ENCODE measurements around the gene USE1. TPM values are rescaled to one million over a fixed set of nuclear protein-coding genes. Genes with fewer than 3 reads are reported as not detected.

USE1 gene
- polyA plus RNA-seq, 1 experiment: 21.1 TPM

DNA sequence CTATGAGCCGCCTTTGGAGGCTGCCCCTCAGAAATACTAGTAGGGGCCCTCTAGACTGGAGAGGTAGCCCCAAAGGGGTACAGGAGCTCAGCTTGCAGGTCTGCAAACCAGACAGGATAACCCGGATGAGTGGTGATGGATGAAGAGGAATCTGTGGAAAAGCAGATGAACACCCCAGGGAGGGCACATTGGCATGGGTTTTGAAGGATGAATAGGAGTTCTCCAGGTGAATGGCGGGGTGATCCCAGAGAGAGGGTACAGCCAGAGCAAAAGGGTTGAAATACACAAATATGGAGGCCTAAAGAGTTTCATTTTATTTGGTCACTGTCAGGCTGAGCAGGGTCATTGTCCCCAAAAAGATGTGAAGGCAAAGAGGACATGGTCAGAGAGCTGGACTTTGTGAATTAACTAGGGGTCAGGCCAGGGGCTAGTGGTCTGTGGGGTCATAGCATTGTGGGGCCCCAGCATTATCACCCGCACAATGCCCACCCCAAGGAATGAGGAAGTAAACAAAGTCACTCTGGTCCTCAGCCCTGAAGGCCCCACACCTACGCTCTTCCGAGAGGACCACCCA, 25.8 kb downstream of the USE1 start:
- Histone ChIP-seq H3K27ac (ENCODE audit: low read depth, low read length) (no peak overlapping the region), H3K9me3 (ENCODE audit: control insufficient read depth, insufficient read depth, low read length) (no peaks in the 10 kb centered on the region; the same call in 1 of the 2 replicates), H3K27me3 (ENCODE audit: control insufficient read depth, insufficient read depth, low read length) (no peaks in the 10 kb centered on the region), H3K4me3 (ENCODE audit: low read depth, low read length) (no peak overlapping the region)
- TF ChIP-seq, protein P1, sequence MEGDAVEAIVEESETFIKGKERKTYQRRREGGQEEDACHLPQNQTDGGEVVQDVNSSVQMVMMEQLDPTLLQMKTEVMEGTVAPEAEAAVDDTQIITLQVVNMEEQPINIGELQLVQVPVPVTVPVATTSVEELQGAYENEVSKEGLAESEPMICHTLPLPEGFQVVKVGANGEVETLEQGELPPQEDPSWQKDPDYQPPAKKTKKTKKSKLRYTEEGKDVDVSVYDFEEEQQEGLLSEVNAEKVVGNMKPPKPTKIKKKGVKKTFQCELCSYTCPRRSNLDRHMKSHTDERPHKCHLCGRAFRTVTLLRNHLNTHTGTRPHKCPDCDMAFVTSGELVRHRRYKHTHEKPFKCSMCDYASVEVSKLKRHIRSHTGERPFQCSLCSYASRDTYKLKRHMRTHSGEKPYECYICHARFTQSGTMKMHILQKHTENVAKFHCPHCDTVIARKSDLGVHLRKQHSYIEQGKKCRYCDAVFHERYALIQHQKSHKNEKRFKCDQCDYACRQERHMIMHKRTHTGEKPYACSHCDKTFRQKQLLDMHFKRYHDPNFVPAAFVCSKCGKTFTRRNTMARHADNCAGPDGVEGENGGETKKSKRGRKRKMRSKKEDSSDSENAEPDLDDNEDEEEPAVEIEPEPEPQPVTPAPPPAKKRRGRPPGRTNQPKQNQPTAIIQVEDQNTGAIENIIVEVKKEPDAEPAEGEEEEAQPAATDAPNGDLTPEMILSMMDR (IDR thresholded peaks at IDR 0.05; ENCODE audit: low read depth, low read length): no peak
- ChIA-PET CTCF (interaction anchor here (0.7 kb wide), 1 partner anchor 21 kb away, joined by 3 read pairs; no protein-coding TSS in a partner anchor), POLR2A (interaction anchor here (0.6 kb wide), 2 partner anchors 139 to 270 kb away, joined by 4 to 7 read pairs; no protein-coding TSS in a partner anchor)
- no peak for DNase-seq (ENCODE audit: low read depth, low spot score)

DNA sequence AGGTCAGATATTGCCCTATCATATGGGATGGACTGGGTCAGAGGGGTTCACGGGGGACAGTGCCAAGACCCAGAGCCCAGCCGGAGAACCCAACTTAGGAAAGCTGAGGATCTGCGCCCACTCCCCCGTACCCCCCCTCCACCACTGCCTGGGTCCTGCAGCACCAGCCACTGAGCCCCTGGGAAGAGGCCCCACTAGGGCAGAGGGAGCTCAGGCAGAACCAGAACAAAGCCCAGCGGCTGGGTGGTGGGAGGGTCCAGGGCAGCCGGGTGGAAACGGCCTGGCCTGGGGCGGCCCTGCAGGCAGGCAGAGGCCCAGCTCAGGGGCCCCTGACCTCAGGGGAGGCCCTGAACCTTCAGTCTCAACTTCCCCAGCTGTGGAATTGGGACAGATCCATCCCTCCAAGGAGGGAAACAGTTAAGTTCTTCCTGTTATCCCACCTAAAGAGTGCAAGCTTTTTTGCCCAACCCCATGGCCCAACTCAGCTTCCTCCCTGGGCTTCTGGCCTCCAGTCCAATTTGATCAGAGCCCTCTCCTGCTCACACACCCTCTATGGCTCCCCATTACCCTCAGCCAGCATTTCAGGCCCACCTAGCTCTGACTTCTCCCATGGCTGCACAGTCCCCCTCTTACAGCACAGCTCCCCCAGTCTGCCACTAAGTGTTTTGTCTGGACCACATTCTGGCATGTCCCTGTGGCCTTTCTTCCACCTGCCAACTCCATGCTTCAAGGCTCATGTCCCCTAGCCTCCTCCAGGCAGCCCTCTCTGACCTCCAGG, 27.5 kb downstream of the USE1 start:
- no peak for DNase-seq (ENCODE audit: low read depth, low spot score)
- CTCF ChIA-PET: interaction anchor here (0.6 to 1.0 kb wide), 2 partner anchors 28 to 40 kb away, joined by 3 to 4 read pairs; partner anchors contain the start of gene USE1
- Histone ChIP-seq H3K4me3 (ENCODE audit: low read depth, low read length) (peak overlapping the region; percentile 86), H3K9me3 (ENCODE audit: control insufficient read depth, insufficient read depth, low read length) (no peaks in the 10 kb centered on the region; the same call in 1 of the 2 replicates), H3K27me3 (ENCODE audit: control insufficient read depth, insufficient read depth, low read length) (no peaks in the 10 kb centered on the region), H3K27ac (ENCODE audit: low read depth, low read length) (no peak overlapping the region)
- POLR2A ChIA-PET: interaction anchor here (1.3 kb wide), 1 partner anchor 16 kb away, joined by 6 read pairs; the partner anchor contains the start of gene OCEL1
- TF ChIP-seq, protein P1 (IDR thresholded peaks at IDR 0.05; ENCODE audit: low read depth, low read length): no peak

DNA sequence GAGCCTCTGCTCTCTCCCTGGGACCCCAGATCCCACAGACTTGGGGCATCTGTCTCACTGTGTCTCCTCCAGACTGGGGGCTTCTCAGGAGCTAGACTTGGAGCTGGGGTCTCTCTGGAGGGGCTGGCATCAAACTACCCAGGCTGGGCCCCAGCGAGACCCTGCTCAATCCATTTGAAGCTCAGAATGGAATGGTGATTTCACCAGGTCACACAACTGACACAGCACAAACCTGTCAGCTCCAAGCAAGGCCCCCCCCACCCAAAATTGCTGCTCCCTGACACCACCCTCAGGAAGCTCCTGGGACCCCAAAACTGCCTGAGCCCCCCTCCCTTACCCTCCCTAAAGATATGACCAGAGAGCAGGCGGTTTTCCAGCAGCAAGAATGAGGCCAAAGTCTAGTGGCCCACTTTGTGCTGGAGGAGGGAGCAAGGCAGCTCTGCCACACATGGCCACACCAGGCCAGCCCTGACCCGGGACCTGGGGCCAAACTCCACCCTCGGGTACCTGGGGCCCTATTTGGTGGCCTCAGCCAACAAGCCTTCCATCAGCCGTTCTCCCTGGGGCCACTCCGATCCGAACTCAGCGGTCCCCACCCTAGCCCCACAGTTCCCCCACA, 28.2 kb downstream of the USE1 start:
- POLR2A ChIA-PET: interaction anchor here (1.3 kb wide), 1 partner anchor 17 kb away, joined by 6 read pairs; the partner anchor contains the start of gene OCEL1
- Histone ChIP-seq H3K27ac (ENCODE audit: low read depth, low read length) (no peak overlapping the region), H3K27me3 (ENCODE audit: control insufficient read depth, insufficient read depth, low read length) (no peaks in the 10 kb centered on the region), H3K4me3 (ENCODE audit: low read depth, low read length) (peak overlapping the region; percentile 86), H3K9me3 (ENCODE audit: control insufficient read depth, insufficient read depth, low read length) (no peaks in the 10 kb centered on the region; the same call in 1 of the 2 replicates)
- TF ChIP-seq, protein P1 (IDR thresholded peaks at IDR 0.05; ENCODE audit: low read depth, low read length): no peak
- CTCF ChIA-PET: interaction anchor here (1.0 kb wide), 1 partner anchor 39 kb away, joined by 4 read pairs; no protein-coding TSS in a partner anchor
- DNase-seq (ENCODE audit: low read depth, low spot score): no peak

DNA sequence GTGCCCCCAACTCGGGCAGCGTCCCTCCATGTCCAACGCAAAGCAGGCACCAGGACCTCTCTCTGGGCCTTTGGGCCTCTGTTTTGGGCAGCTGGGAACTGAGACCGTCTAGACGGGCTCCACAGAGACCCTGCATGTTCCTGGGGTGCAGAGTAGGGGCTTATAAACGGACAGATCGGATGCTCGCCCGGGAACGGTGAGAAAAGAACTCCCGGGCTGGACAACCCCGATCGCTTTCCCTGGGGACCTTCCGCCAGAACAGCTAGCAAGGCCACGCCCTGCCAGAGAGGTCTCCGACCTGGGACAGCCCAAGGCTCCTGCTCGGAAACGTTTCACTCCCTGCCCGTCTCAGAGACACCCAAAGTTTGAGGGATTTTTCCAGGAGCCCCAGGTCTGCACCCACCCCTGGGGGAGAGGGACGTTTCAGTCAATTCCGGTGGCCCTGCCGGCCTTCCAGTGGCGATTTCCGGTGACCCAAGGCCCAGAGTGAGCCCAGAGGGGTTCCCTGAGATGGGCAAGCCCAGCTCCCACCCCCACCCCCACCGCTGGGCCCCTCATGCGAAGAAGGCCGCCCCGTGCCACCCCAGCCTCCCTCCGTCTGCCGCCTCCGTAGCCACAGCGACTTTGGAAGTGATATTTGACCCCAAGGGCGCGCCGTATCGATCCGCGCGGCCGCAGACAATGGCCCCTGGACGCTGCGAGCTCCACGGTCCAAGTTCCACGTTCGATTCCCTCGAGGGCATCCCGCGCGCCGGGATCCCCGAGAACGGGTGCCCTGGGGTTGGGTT, 28.9 kb downstream of the USE1 start:
- POLR2A ChIA-PET: no interaction called here

More for the DNA sequence above, 28.9 kb downstream of the USE1 start:
- TF ChIP-seq, protein P1 (IDR thresholded peaks at IDR 0.05; ENCODE audit: low read depth, low read length): no peak
- no peak overlapping the region for H3K27ac ChIP-seq (ENCODE audit: low read depth, low read length)
- H3K4me3 ChIP-seq (ENCODE audit: low read depth, low read length): peak overlapping the region; percentile 86
- DNase-seq (ENCODE audit: low read depth, low spot score): no peak
- CTCF ChIA-PET: interaction anchor here (0.6 kb wide), 1 partner anchor 474 kb away, joined by 3 read pairs; no protein-coding TSS in a partner anchor
- H3K9me3 ChIP-seq (ENCODE audit: control insufficient read depth, insufficient read depth, low read length): no peaks in the 10 kb centered on the region; the same call in 1 of the 2 replicates
- H3K27me3 ChIP-seq (ENCODE audit: control insufficient read depth, insufficient read depth, low read length): no peaks in the 10 kb centered on the region

Data from AG04450 (cell line).